OCI-LY7 (cell line): ENCODE results near the gene SPOCK1. TPM values are rescaled to one million over a fixed set of nuclear protein-coding genes. Genes with fewer than 3 reads are reported as not detected.

Source experiments
- BruUV-seq: library from RNA; stranded (reverse); fragments of 400-500 nt; replicated peaks from 2 replicates; lab custom pipeline; 2021; lab: Mats Ljungman, UMichigan
- CTCF ChIA-PET: fragments of 300-600 bp; sonication (Branson Sonifier 250); formaldehyde crosslinking; loops from one replicate; lab custom pipeline; 2022; ENCODE audit warnings: antibody characterized with exemption; ENCODE audit not compliant: unreplicated experiment; lab: Charles Lee
- POLR2A ChIA-PET: fragments of 300-600 bp; sonication (Branson Sonifier 250); formaldehyde crosslinking; loops from one replicate; lab custom pipeline; 2022; ENCODE audit warnings: antibody characterized with exemption; lab: Charles Lee
- DNase-seq: peaks from one replicate; pipeline ENCODE4 v3.0.0-alpha.2; 2015; ENCODE audit warnings: low spot score
- H2AFZ ChIP-seq: fragments of 200-600 bp; sonication (generic), shearing (Covaris generic); 2 replicates; pipeline ENCODE4 v1.6.1; 2014; ENCODE audit warnings: mild to moderate bottlenecking, antibody characterized with exemption, low read length, moderate library complexity
- H3K27ac ChIP-seq: fragments of 200-600 bp; sonication (generic); 2 replicates; pipeline ENCODE4 v1.5.1; 2014; ENCODE audit warnings: mixed run types, low read depth, mild to moderate bottlenecking, moderate library complexity, low read length, inconsistent platforms; ENCODE audit not compliant: poor library complexity, severe bottlenecking
- H3K36me3 ChIP-seq: fragments of 200-600 bp; sonication (generic); 2 replicates; pipeline ENCODE4 v1.6.1; 2014; ENCODE audit warnings: mild to moderate bottlenecking, antibody characterized with exemption, low read length, moderate library complexity, mixed read lengths; ENCODE audit not compliant: insufficient read depth
- H3K4me1 ChIP-seq: fragments of 200-600 bp; sonication (generic); 2 replicates; pipeline ENCODE4 v1.5.1; 2014; ENCODE audit warnings: mild to moderate bottlenecking, low read length; ENCODE audit not compliant: insufficient read depth, poor library complexity, severe bottlenecking
- H3K4me2 ChIP-seq: fragments of 200-600 bp; sonication (generic); 2 replicates; pipeline ENCODE4 v1.6.1; 2014; ENCODE audit warnings: mild to moderate bottlenecking, low read length
- H3K4me3 ChIP-seq: fragments of 200-600 bp; sonication (generic); 2 replicates; pipeline ENCODE4 v1.5.1; 2014; ENCODE audit warnings: mild to moderate bottlenecking, low read depth, low read length; ENCODE audit not compliant: poor library complexity, severe bottlenecking
- H3K79me2 ChIP-seq: fragments of 200-600 bp; sonication (generic); 2 replicates; pipeline ENCODE4 v1.6.1; 2016; ENCODE audit warnings: low read depth, mild to moderate bottlenecking, low read length, moderate library complexity, mixed read lengths; ENCODE audit not compliant: insufficient read depth
- H3K9me2 ChIP-seq: fragments of 200-600 bp; sonication (generic); 2 replicates; pipeline ENCODE4 v1.6.1; 2016; ENCODE audit warnings: mild to moderate bottlenecking, low read length, mixed read lengths; ENCODE audit not compliant: insufficient read depth
- H3K9me3 ChIP-seq: fragments of 200-600 bp; sonication (generic); 2 replicates; pipeline ENCODE4 v1.6.1; 2014; ENCODE audit warnings: mild to moderate bottlenecking, mixed run types, low read length, mixed read lengths
- H4K20me1 ChIP-seq: fragments of 200-600 bp; sonication (generic); 2 replicates; pipeline ENCODE4 v1.6.1; 2014; ENCODE audit warnings: mild to moderate bottlenecking, antibody characterized with exemption, low read length, moderate library complexity, mixed read lengths; ENCODE audit not compliant: insufficient read depth
- CTCF ChIP-seq: fragments of 200-600 bp; sonication (generic); conservative IDR thresholded peaks from 2 replicates; pipeline ENCODE4 v1.5.1; 2014; ENCODE audit warnings: mild to moderate bottlenecking, antibody characterized with exemption, low read length, moderate library complexity, mixed read lengths
- EZH2phosphoT487 ChIP-seq: fragments of 200-600 bp; sonication (generic); IDR thresholded peaks from 2 replicates; pipeline ENCODE4 v1.6.1; 2018; ENCODE audit warnings: low read depth, borderline replicate concordance, mild to moderate bottlenecking, mixed run types, antibody characterized with exemption, low read length, moderate library complexity, mixed read lengths
- intact Hi-C: fragments of 100-400 bp; cut with micrococcal nuclease; formaldehyde crosslinking; loops from one replicate; pipeline ENCODE4 v1.10.0; 2022; ENCODE audit not compliant: unreplicated experiment
- total RNA-seq, 2 experiments: library from RNA; depleted of rRNA in 1 of 2; stranded (reverse); fragments of >200 nt in 1 of 2; shearing (Covaris generic) in 1 of 2; gene quantifications; 2 replicates each; pipeline ENCODE4 v1.2.3, GENCODE V29; 2014 to 2022

The SPOCK1 gene
- total RNA-seq, 2 experiments from 2014 or later: 0.29 to 1.5 TPM

GRCh38 chr5:137019229-137019628 lies 479.9 kb downstream of the SPOCK1 start:
- intact Hi-C loops: no loop called here
- POLR2A ChIA-PET: no interaction called here
- H3K4me1 ChIP-seq: peaks cover 26% of the 10 kb centered on the region
- no peaks in the 10 kb centered on the region for H3K79me2 ChIP-seq
- no peak for TF ChIP-seq EZH2phosphoT487
- no peak for TF ChIP-seq CTCF
- no peak overlapping the region for H2AFZ ChIP-seq
- CTCF ChIA-PET: no interaction called here
- no peak for DNase-seq
- no peaks in the 10 kb centered on the region for H3K9me3 ChIP-seq
- H3K4me3 ChIP-seq: no peak overlapping the region
- no peaks in the 10 kb centered on the region for H3K9me2 ChIP-seq
- H3K4me2 ChIP-seq: no peak overlapping the region
- H4K20me1 ChIP-seq: no peaks in the 10 kb centered on the region
- no peaks in the 10 kb centered on the region for H3K36me3 ChIP-seq
- H3K27ac ChIP-seq: no peak overlapping the region
- no TSS peak for BruUV-seq

- no peak overlapping the region for H3K4me2 ChIP-seq
- no peaks in the 10 kb centered on the region for H4K20me1 ChIP-seq
- no peak overlapping the region for H3K4me3 ChIP-seq
- H3K4me1 ChIP-seq: peaks cover 8% of the 10 kb centered on the region
- H3K27ac ChIP-seq: no peak overlapping the region
- no peaks in the 10 kb centered on the region for H3K36me3 ChIP-seq
- ChIA-PET CTCF (no interaction called here), POLR2A (interaction anchor here (0.5 to 1.0 kb wide), 2 partner anchors 13 to 22 kb away, joined by 3 read pairs; no protein-coding TSS in a partner anchor)
- H3K9me3 ChIP-seq: no peaks in the 10 kb centered on the region
- H3K9me2 ChIP-seq: no peaks in the 10 kb centered on the region
- peak overlapping the region; percentile 13 for H2AFZ ChIP-seq
- intact Hi-C loops: no loop called here
- BruUV-seq: no TSS peak
- H3K79me2 ChIP-seq: no peaks in the 10 kb centered on the region
- TF ChIP-seq CTCF (peak; percentile 42; the same call in 1 of the 2 replicates), EZH2phosphoT487 (no peak)
- peak; percentile 30 for DNase-seq
Observed at GRCh38 chr5:137016783-137017324, 482.3 kb downstream of the SPOCK1 start.

GRCh38 chr5:137015540-137016116 lies 483.5 kb downstream of the SPOCK1 start:
- ChIA-PET CTCF (no interaction called here), POLR2A (no interaction called here)
- Histone ChIP-seq H4K20me1 (no peaks in the 10 kb centered on the region), H2AFZ (no peak overlapping the region), H3K27ac (no peak overlapping the region), H3K9me2 (no peaks in the 10 kb centered on the region), H3K79me2 (no peaks in the 10 kb centered on the region), H3K9me3 (no peaks in the 10 kb centered on the region), H3K4me2 (no peak overlapping the region), H3K4me3 (no peak overlapping the region), H3K4me1 (peaks cover 8% of the 10 kb centered on the region), H3K36me3 (no peaks in the 10 kb centered on the region)
- TF ChIP-seq CTCF (no peak), EZH2phosphoT487 (no peak)
- no TSS peak for BruUV-seq
- no peak for DNase-seq
- intact Hi-C loops: no loop called here
